Measurements from ENCODE around the gene ERG28. TPM values are rescaled to one million over a fixed set of nuclear protein-coding genes. Genes with fewer than 3 reads are reported as not detected.

ERG28 gene
- total RNA-seq, 1 donor from 2014 or later: 35.0 TPM

DNA sequence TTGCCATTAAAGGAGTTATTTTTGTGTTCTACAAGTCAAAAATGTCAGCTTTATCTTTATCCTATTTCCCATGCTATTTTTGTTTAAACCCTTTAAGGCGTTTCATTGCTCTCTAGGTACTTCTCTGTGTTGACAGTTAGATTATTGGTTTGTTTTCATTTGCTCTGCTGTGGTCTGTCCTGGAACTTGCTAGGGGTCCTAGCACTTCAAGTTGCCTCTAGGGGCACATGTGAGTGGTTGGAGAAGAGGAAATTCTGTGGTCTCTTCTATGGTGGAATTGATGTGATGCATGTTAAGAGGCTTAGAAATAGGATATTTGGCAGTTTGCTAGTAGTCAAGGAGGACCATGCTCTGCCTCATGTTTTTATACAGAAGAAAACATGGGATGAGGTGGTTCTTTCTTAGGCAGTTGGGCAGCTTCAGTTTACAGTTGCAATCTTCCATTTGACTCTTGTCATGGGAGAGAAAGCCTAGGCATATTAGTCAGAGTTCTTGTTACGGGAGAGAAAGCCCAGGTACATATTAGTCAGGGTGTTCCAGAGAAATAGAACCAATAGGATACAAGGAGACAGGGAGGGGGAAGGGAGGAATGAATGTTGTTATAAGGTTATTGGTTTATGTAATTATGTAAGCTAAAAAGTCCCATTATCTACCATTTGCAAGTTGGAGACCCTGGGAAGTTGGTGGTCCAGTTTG is 14.7 kb upstream of the ERG28 start:
- peaks cover 16% of the 10 kb centered on the region for H3K36me3 Mint-ChIP-seq (ENCODE audit: low read depth, unreplicated experiment)
- H3K27ac Mint-ChIP-seq (ENCODE audit: unreplicated experiment): no peak overlapping the region
- no peak for DNase-seq (ENCODE audit: low spot score)
- TF ChIP-seq, protein P1, sequence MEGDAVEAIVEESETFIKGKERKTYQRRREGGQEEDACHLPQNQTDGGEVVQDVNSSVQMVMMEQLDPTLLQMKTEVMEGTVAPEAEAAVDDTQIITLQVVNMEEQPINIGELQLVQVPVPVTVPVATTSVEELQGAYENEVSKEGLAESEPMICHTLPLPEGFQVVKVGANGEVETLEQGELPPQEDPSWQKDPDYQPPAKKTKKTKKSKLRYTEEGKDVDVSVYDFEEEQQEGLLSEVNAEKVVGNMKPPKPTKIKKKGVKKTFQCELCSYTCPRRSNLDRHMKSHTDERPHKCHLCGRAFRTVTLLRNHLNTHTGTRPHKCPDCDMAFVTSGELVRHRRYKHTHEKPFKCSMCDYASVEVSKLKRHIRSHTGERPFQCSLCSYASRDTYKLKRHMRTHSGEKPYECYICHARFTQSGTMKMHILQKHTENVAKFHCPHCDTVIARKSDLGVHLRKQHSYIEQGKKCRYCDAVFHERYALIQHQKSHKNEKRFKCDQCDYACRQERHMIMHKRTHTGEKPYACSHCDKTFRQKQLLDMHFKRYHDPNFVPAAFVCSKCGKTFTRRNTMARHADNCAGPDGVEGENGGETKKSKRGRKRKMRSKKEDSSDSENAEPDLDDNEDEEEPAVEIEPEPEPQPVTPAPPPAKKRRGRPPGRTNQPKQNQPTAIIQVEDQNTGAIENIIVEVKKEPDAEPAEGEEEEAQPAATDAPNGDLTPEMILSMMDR (IDR thresholded peaks at IDR 0.05; ENCODE audit: unreplicated experiment): no peak
- H3K4me3 Mint-ChIP-seq (ENCODE audit: unreplicated experiment): no peak overlapping the region
- H3K27me3 Mint-ChIP-seq (ENCODE audit: unreplicated experiment): no peaks in the 10 kb centered on the region
- H3K4me1 Mint-ChIP-seq (ENCODE audit: unreplicated experiment): no peaks in the 10 kb centered on the region
- no peaks in the 10 kb centered on the region for H3K9me3 Mint-ChIP-seq (ENCODE audit: unreplicated experiment)

DNA sequence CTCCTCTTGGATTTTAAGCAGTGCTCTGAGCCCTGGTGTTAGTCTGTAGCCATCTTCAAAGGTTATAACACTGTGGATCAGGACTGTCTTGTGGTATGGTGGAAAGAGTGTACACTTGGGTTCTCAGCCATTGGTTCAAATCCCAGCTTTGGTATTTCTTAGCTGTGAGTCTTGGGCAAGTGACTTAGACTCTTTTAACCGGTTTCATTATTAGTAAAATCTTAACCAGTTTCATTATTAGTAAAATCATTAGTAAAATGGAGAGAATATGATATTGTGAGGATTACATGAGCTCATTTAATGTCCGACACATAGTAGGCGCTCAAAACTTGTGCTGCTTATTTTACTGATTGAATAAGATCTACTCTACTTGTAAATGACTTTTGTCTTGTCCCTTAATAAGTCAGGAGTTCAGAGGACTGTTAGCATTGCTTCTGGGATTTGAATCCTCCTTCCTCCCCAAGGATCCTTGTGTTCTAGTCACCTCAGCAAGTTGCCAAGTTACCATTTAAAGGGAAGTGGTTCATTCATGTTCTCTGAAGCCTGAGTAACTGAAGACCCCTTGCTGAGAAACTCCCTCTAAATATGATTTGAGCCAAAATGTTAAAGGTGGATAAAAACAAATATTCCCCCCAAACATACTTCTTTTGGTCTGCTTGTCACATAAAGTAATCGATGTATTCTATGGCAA is 12.8 kb upstream of the ERG28 start:
- Mint-ChIP-seq H3K4me1 (ENCODE audit: unreplicated experiment) (peaks cover 3% of the 10 kb centered on the region), H3K36me3 (ENCODE audit: low read depth, unreplicated experiment) (peaks cover 19% of the 10 kb centered on the region), H3K27ac (ENCODE audit: unreplicated experiment) (no peak overlapping the region), H3K27me3 (ENCODE audit: unreplicated experiment) (no peaks in the 10 kb centered on the region), H3K4me3 (ENCODE audit: unreplicated experiment) (no peak overlapping the region), H3K9me3 (ENCODE audit: unreplicated experiment) (no peaks in the 10 kb centered on the region)
- TF ChIP-seq, protein P1 (IDR thresholded peaks at IDR 0.05; ENCODE audit: unreplicated experiment): no peak
- DNase-seq (ENCODE audit: low spot score): no peak

DNA sequence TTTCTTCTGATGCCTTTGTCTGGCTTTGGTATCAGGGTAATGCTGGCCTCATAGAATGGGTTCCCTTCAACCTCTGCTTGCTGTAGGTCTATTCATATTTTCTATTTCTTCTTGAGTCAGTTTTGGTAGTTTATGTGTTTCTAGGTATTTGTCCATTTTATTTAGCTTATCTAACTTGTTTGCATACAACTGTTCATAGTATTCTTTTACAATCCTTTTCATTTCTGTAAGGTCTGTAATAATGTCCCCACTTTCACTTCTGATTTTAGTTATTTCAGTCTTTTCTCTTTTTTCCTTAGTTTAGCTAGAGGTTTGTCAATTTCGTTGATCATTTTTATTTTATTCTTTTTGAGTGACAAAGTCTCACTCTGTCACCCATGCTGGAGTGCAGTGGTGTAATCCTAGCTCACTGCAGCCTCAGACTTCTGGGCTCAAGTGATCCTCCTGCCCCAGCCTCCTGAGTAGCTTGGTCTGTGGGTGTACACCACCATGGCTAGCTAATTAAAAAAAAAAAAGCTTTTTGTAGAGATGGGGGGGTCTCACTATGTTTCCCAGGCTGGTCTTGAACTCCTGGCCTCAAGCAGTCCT is 12.0 kb upstream of the ERG28 start:
- no peak overlapping the region for H3K4me3 Mint-ChIP-seq (ENCODE audit: unreplicated experiment)
- peaks cover 3% of the 10 kb centered on the region for H3K27me3 Mint-ChIP-seq (ENCODE audit: unreplicated experiment)
- peaks cover 16% of the 10 kb centered on the region for H3K36me3 Mint-ChIP-seq (ENCODE audit: low read depth, unreplicated experiment)
- peaks cover 3% of the 10 kb centered on the region for H3K4me1 Mint-ChIP-seq (ENCODE audit: unreplicated experiment)
- no peaks in the 10 kb centered on the region for H3K9me3 Mint-ChIP-seq (ENCODE audit: unreplicated experiment)
- TF ChIP-seq, protein P1 (IDR thresholded peaks at IDR 0.05; ENCODE audit: unreplicated experiment): no peak
- DNase-seq (ENCODE audit: low spot score): no peak
- no peak overlapping the region for H3K27ac Mint-ChIP-seq (ENCODE audit: unreplicated experiment)

DNA sequence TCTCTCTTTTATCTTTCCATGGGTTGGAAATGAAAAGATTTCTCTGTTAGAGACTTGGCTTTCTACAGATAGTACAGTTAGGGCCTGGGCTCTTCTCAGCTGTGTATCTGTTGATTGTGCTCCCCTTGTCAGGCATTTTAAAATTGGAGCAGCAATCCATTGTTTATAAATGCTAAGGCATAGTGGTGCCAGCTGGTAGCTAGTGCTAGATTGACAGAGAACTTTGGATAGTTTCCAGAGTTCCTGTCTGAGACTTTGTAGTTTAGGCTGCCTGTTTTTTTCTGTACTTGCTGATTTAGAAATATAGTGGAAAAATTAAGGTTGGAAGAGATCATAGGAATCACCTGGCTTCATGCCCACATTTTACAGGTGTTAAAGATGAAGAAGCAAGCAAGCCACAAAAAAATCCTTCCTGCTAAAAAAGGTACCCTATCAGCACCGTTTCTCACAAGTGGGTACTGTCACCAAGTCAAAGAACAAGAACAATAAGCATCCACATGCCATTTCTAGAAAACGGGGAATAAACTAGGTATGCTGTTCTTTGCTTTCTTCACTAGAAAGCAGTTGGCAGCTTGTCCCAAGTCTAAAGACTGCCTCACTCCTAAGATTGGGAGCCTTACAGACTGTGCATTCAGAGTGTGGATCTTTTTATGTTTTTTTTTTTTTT is 6.6 kb upstream of the ERG28 start:
- H3K4me1 Mint-ChIP-seq (ENCODE audit: unreplicated experiment): peaks cover 12% of the 10 kb centered on the region
- H3K27ac Mint-ChIP-seq (ENCODE audit: unreplicated experiment): no peak overlapping the region
- peaks cover 3% of the 10 kb centered on the region for H3K27me3 Mint-ChIP-seq (ENCODE audit: unreplicated experiment)
- no peaks in the 10 kb centered on the region for H3K9me3 Mint-ChIP-seq (ENCODE audit: unreplicated experiment)
- DNase-seq (ENCODE audit: low spot score): no peak
- no peak overlapping the region for H3K4me3 Mint-ChIP-seq (ENCODE audit: unreplicated experiment)
- TF ChIP-seq, protein P1 (IDR thresholded peaks at IDR 0.05; ENCODE audit: unreplicated experiment): no peak
- peaks cover 15% of the 10 kb centered on the region for H3K36me3 Mint-ChIP-seq (ENCODE audit: low read depth, unreplicated experiment)

Measured in endothelial cell (in vitro differentiated cells).